ENCODE results near the gene LSM6. TPM values are rescaled to one million over a fixed set of nuclear protein-coding genes. Genes with fewer than 3 reads are reported as not detected.

Gene LSM6
- polyA plus RNA-seq, 1 of the 3 experiments (the other 2 are of a cell fraction): 32.5 TPM

- no peaks in the 10 kb centered on the region for H3F3A ChIP-seq (replicated peaks; ENCODE audit: insufficient read depth)
- H2AFZ ChIP-seq (ENCODE audit: low read depth): no peak overlapping the region
- no peaks in the 10 kb centered on the region for H4K20me1 ChIP-seq (ENCODE audit: insufficient read depth)
- TF ChIP-seq EZH2phosphoT487 (IDR thresholded peaks at IDR 0.05; ENCODE audit: borderline replicate concordance, low read depth) (no peak), IRF3 (IDR thresholded peaks at IDR 0.05; ENCODE audit: low read depth, low read length) (no peak), CTCF (IDR thresholded peaks at IDR 0.05) (no peak), PBX3 (IDR thresholded peaks at IDR 0.05) (no peak), USF2 (IDR thresholded peaks at IDR 0.05; ENCODE audit: borderline replicate concordance, low read depth, low read length) (no peak), TEAD4 (IDR thresholded peaks at IDR 0.05; ENCODE audit: borderline replicate concordance, insufficient read depth) (no peak), MXI1 (IDR thresholded peaks at IDR 0.05; ENCODE audit: low read depth, low read length) (no peak), ELF1 (IDR thresholded peaks at IDR 0.05) (no peak), RCOR1 (IDR thresholded peaks at IDR 0.05; ENCODE audit: low read length) (no peak), TCF12 (IDR thresholded peaks at IDR 0.05) (no peak), YY1 (IDR thresholded peaks at IDR 0.05; ENCODE audit: low read depth) (no peak), REST (IDR thresholded peaks at IDR 0.05; ENCODE audit: low read depth, low read length) (no peak), RXRA (IDR thresholded peaks at IDR 0.05; ENCODE audit: borderline replicate concordance, low read depth) (no peak), FOSL2 (IDR thresholded peaks at IDR 0.05; ENCODE audit: borderline replicate concordance, low read depth) (no peak), CHD2 (IDR thresholded peaks at IDR 0.05; ENCODE audit: low read length, partially characterized antibody) (no peak), RFX5 (IDR thresholded peaks at IDR 0.05; ENCODE audit: low read length) (no peak), FOXJ3 (CRISPR knock-in tag; IDR thresholded peaks at IDR 0.05) (no peak), SMC3 (IDR thresholded peaks at IDR 0.05; ENCODE audit: low read depth, low read length) (no peak), NFIC (IDR thresholded peaks at IDR 0.05; ENCODE audit: borderline replicate concordance) (no peak)
- H3K36me3 ChIP-seq (replicated peaks in 1 of 2; ENCODE audit: control insufficient read depth in 1 of 2, insufficient read depth in 2 of 2, low read length in 1 of 2): no peaks in the 10 kb centered on the region
- no peaks in the 10 kb centered on the region for H3K9me3 ChIP-seq
- no peaks in the 10 kb centered on the region for H3K9me2 ChIP-seq
- no peak overlapping the region for H3K27ac ChIP-seq (ENCODE audit: low read depth in 2 of 2, low read length in 1 of 2)
- no peak overlapping the region for H3K9ac ChIP-seq
- WGBS (ENCODE audit: low lambda C conversion rate): 81% methylated on average over 7 of the region's 7 CpGs
- no peak overlapping the region for H3K4me2 ChIP-seq
- ChIA-PET POLR2A (no interaction called here), CTCF (no interaction called here)
- no peaks in the 10 kb centered on the region for H3K27me3 ChIP-seq (ENCODE audit: insufficient read depth)
- H3K79me2 ChIP-seq (ENCODE audit: insufficient read depth): no peaks in the 10 kb centered on the region
- no peak for DNase-seq
- H3K4me3 ChIP-seq (ENCODE audit: low read depth in 2 of 2, low read length in 1 of 2): no peak overlapping the region
- H3K4me1 ChIP-seq (ENCODE audit: control insufficient read depth in 1 of 2, insufficient read depth in 2 of 2, low read depth in 1 of 2, low read length in 1 of 2): no peaks in the 10 kb centered on the region
Observed at GRCh38 chr4:146211440-146211839, 35.9 kb downstream of the LSM6 start.

All from SK-N-SH (cell line).